SK-N-SH (cell line): ENCODE measurements around the gene PLEKHM1. TPM values are rescaled to one million over a fixed set of nuclear protein-coding genes. Genes with fewer than 3 reads are reported as not detected.
"Not testable (repeated sequence)": the region's sequence is repeated elsewhere in the genome, so short reads cannot be mapped to it uniquely, and the experiment has no call there.

Experiments used
- CTCF ChIA-PET: fragments of 300-600, 350-600 bp; formaldehyde crosslinking; extraction: SDS; loops from one replicate; lab custom pipeline; 2021; lab: Yijun Ruan, JAX
- POLR2A ChIA-PET: fragments of 350-600 bp; sonication (Branson Sonifier 250); formaldehyde crosslinking; extraction: SDS; loops from one replicate; lab custom pipeline; 2020; ENCODE audit warnings: antibody characterized with exemption, inconsistent platforms; lab: Yijun Ruan, JAX
- DNase-seq: peaks from one replicate; pipeline ENCODE4 v3.0.0; 2012
- H2AFZ ChIP-seq: fragments of 200-600 bp; sonication (generic); 2 replicates; pipeline ENCODE4 v1.8.1; 2016; ENCODE audit warnings: antibody characterized with exemption, mild to moderate bottlenecking, low read depth
- H3F3A ChIP-seq: fragments of 200-600 bp; sonication (generic); replicated peaks from 2 replicates; pipeline ENCODE3; 2016; ENCODE audit warnings: antibody characterized with exemption, mild to moderate bottlenecking; ENCODE audit not compliant: insufficient read depth
- H3K27ac ChIP-seq, 2 experiments: fragments of 200-500 bp in 1 of 2; fragments of 200-600 bp in 1 of 2; sonication (Bioruptor generic) in 1 of 2; sonication (generic), shearing (Covaris generic) in 1 of 2; 2 replicates each; pipeline versions ENCODE4 v1.5.1 to v1.6.1; 2014 to 2016; ENCODE audit warnings: low read depth in 2 of 2, inconsistent platforms in 1 of 2, low read length in 1 of 2, mild to moderate bottlenecking in 1 of 2, mixed read lengths in 1 of 2
- H3K27me3 ChIP-seq: fragments of 200-600 bp; sonication (generic), shearing (Covaris generic); 2 replicates; pipeline ENCODE4 v1.6.1; 2016; ENCODE audit warnings: mixed run types; ENCODE audit not compliant: insufficient read depth
- H3K36me3 ChIP-seq, 2 experiments: fragments of 200-500 bp in 1 of 2; fragments of 200-600 bp in 1 of 2; sonication (Bioruptor generic) in 1 of 2; sonication (generic) in 1 of 2; replicated peaks in 1 of 2; 2 replicates each; pipeline versions ENCODE3 to v1.5.1; 2014 to 2016; ENCODE audit warnings: low read length in 1 of 2, mild to moderate bottlenecking in 1 of 2; ENCODE audit not compliant: insufficient read depth in 2 of 2, control insufficient read depth in 1 of 2
- H3K4me1 ChIP-seq, 2 experiments: fragments of 200-500 bp in 1 of 2; fragments of 200-600 bp in 1 of 2; sonication (Bioruptor generic) in 1 of 2; sonication (generic), shearing (Covaris generic) in 1 of 2; 2 replicates each; pipeline versions ENCODE4 v1.5.1 to v1.6.1; 2014 to 2016; ENCODE audit warnings: low read depth in 1 of 2, low read length in 1 of 2, mixed run types in 1 of 2; ENCODE audit not compliant: insufficient read depth in 2 of 2, control insufficient read depth in 1 of 2
- H3K4me2 ChIP-seq: fragments of 200-600 bp; sonication (generic), shearing (Covaris generic); 2 replicates; pipeline ENCODE4 v1.6.1; 2017; ENCODE audit warnings: mixed run types
- H3K4me3 ChIP-seq, 2 experiments: fragments of 200-500 bp in 1 of 2; fragments of 200-600 bp in 1 of 2; sonication (Bioruptor generic) in 1 of 2; sonication (generic), shearing (Covaris generic) in 1 of 2; 2 replicates each; pipeline versions ENCODE4 v1.5.1 to v1.8.1; 2014 to 2016; ENCODE audit warnings: low read depth in 2 of 2, inconsistent platforms in 1 of 2, low read length in 1 of 2, mild to moderate bottlenecking in 1 of 2, mixed read lengths in 1 of 2, moderate library complexity in 1 of 2
- H3K79me2 ChIP-seq: fragments of 200-600 bp; sonication (generic); 2 replicates; pipeline ENCODE4 v1.8.1; 2017; ENCODE audit warnings: mild to moderate bottlenecking; ENCODE audit not compliant: insufficient read depth
- H3K9ac ChIP-seq: fragments of 200-600 bp; sonication (generic); 2 replicates; pipeline ENCODE4 v1.6.1; 2017; ENCODE audit warnings: mixed run types
- H3K9me2 ChIP-seq: fragments of 200-600 bp; sonication (generic); 2 replicates; pipeline ENCODE4 v1.6.1; 2017; ENCODE audit warnings: mixed run types
- H3K9me3 ChIP-seq: fragments of 200-600 bp; sonication (generic); 2 replicates; pipeline ENCODE4 v1.6.1; 2017; ENCODE audit warnings: mixed run types, mild to moderate bottlenecking, moderate library complexity
- H4K20me1 ChIP-seq: fragments of 200-600 bp; sonication (generic); 2 replicates; pipeline ENCODE4 v1.6.1; 2017; ENCODE audit warnings: mild to moderate bottlenecking, mixed run types; ENCODE audit not compliant: insufficient read depth
- WGBS: methylation state at CpG from one replicate; pipeline ENCODE4 v1.1.6; 2017; ENCODE audit warnings: low lambda C conversion rate; 5-methylcytosine and 5-hydroxymethylcytosine counted together
- polyA plus RNA-seq, 3 experiments: library from polyadenylated mRNA; depleted of rRNA; stranded (reverse); fragments of >200 nt; gene quantifications; 2 replicates each; pipeline ENCODE4 v1.2.3, GENCODE V29; 2012

PLEKHM1 gene
- polyA plus RNA-seq, 1 of the 3 experiments (the other 2 are of a cell fraction): 12.3 TPM

GRCh38 chr17:45453731-45454130, 36.8 kb downstream of the PLEKHM1 start:
- H3K4me3 ChIP-seq, H3K9me3 ChIP-seq, H3K27ac ChIP-seq, H3K79me2 ChIP-seq, H3K9me2 ChIP-seq, H3K36me3 ChIP-seq, H3K27me3 ChIP-seq, H2AFZ ChIP-seq, H4K20me1 ChIP-seq, POLR2A ChIA-PET, H3F3A ChIP-seq, H3K4me2 ChIP-seq, H3K9ac ChIP-seq, CTCF ChIA-PET, H3K4me1 ChIP-seq: not testable (repeated sequence)
- no CpG with 5 or more reads among the region's 17 CpGs for WGBS
- peak; percentile 6 for DNase-seq

GRCh38 chr17:45453225-45453534, 37.3 kb downstream of the PLEKHM1 start:
- H3K4me3 ChIP-seq, H3K4me1 ChIP-seq, H2AFZ ChIP-seq, H3K9ac ChIP-seq, H3K9me2 ChIP-seq, H3K27me3 ChIP-seq, H3K79me2 ChIP-seq, H3K9me3 ChIP-seq, DNase-seq, H3F3A ChIP-seq, CTCF ChIA-PET, H4K20me1 ChIP-seq, H3K27ac ChIP-seq, H3K36me3 ChIP-seq, H3K4me2 ChIP-seq, POLR2A ChIA-PET: not testable (repeated sequence)
- 100% methylated on average over 3 of the region's 7 CpGs for WGBS

GRCh38 chr17:45452329-45453224, 37.9 kb downstream of the PLEKHM1 start:
- H3K9me3 ChIP-seq, H4K20me1 ChIP-seq, H2AFZ ChIP-seq, H3K4me1 ChIP-seq, H3K9me2 ChIP-seq, H3K4me3 ChIP-seq, H3K4me2 ChIP-seq, H3K27me3 ChIP-seq, H3F3A ChIP-seq, DNase-seq, H3K9ac ChIP-seq, H3K79me2 ChIP-seq, POLR2A ChIA-PET, H3K36me3 ChIP-seq, H3K27ac ChIP-seq, CTCF ChIA-PET: not testable (repeated sequence)
- 89% methylated on average over 8 of the region's 9 CpGs for WGBS

GRCh38 chr17:45451660-45452059, 38.9 kb downstream of the PLEKHM1 start:
- H2AFZ ChIP-seq, H3K36me3 ChIP-seq, H3K4me1 ChIP-seq, H3K4me2 ChIP-seq, H3K4me3 ChIP-seq, DNase-seq, H3K27me3 ChIP-seq, H3F3A ChIP-seq, CTCF ChIA-PET, H3K79me2 ChIP-seq, POLR2A ChIA-PET, H3K27ac ChIP-seq, H3K9me3 ChIP-seq, H3K9ac ChIP-seq, H3K9me2 ChIP-seq, H4K20me1 ChIP-seq: not testable (repeated sequence)
- 100% methylated on average over 3 of the region's 10 CpGs for WGBS
